HL-60 (cell line): Measurements from ENCODE around the gene TMEM14C.
"Not testable (repeated sequence)": the region's sequence is repeated elsewhere in the genome, so short reads cannot be mapped to it uniquely, and the experiment has no call there.

Source experiments
- CTCF ChIP-seq: IDR thresholded peaks from one replicate; pipeline ENCODE4 v1.5.1; 2011; ENCODE audit warnings: low read length, control low read depth, inconsistent platforms; ENCODE audit not compliant: insufficient read depth
- POLR2AphosphoS5 ChIP-seq: IDR thresholded peaks from 2 replicates; pipeline ENCODE4 v1.6.1; 2012; ENCODE audit warnings: low read depth
- REST ChIP-seq: IDR thresholded peaks from 2 replicates; pipeline ENCODE4 v1.6.1; 2012; ENCODE audit warnings: low read depth; ENCODE audit not compliant: insufficient replicate concordance

GRCh38 chr6:10720960-10721849 lies 1.7 kb upstream of the TMEM14C start:
- not testable (repeated sequence) for TF ChIP-seq CTCF, POLR2AphosphoS5, REST
